ENCODE results near the gene MANF. TPM values are rescaled to one million over a fixed set of nuclear protein-coding genes. Genes with fewer than 3 reads are reported as not detected.
A peak's percentile ranks its signal among the peaks of the same experiment; 100 is the strongest.

MANF gene
- total and polyA plus RNA-seq, 12 donors: 16.1 to 306 (median 43.1) TPM

- peaks cover 0 to 42% of the 10 kb centered on the region in 2 donors for H3K36me3 ChIP-seq (replicated peaks in 1 of 2)
- no peaks in the 10 kb centered on the region for H3K9me3 ChIP-seq (replicated peaks in 1 of 3)
- intact Hi-C loops (cut with DNase I): no loop called here
- WGBS, 4 donors: 95 to 100% (median 96%) methylated on average over 3 of the region's 3 CpGs
- H3K4me3 ChIP-seq: no peak overlapping the region
- no peaks in the 10 kb centered on the region for H3K27me3 ChIP-seq
- no peak for DNase-seq
- TF ChIP-seq, protein P1, sequence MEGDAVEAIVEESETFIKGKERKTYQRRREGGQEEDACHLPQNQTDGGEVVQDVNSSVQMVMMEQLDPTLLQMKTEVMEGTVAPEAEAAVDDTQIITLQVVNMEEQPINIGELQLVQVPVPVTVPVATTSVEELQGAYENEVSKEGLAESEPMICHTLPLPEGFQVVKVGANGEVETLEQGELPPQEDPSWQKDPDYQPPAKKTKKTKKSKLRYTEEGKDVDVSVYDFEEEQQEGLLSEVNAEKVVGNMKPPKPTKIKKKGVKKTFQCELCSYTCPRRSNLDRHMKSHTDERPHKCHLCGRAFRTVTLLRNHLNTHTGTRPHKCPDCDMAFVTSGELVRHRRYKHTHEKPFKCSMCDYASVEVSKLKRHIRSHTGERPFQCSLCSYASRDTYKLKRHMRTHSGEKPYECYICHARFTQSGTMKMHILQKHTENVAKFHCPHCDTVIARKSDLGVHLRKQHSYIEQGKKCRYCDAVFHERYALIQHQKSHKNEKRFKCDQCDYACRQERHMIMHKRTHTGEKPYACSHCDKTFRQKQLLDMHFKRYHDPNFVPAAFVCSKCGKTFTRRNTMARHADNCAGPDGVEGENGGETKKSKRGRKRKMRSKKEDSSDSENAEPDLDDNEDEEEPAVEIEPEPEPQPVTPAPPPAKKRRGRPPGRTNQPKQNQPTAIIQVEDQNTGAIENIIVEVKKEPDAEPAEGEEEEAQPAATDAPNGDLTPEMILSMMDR (IDR thresholded peaks at IDR 0.05): no peak
- TF ChIP-seq POLR2A (IDR thresholded peaks at IDR 0.05): no peak
- no peak overlapping the region for H3K27ac ChIP-seq
- no peaks in the 10 kb centered on the region for H3K4me1 ChIP-seq (replicated peaks in 1 of 2)
These were observed 37.1 kb downstream of the MANF start for GRCh38 chr3:51422211-51422610.

- peaks cover 0 to 42% of the 10 kb centered on the region in 2 donors for H3K36me3 ChIP-seq (replicated peaks in 1 of 2)
- intact Hi-C loops (cut with DNase I): no loop called here
- no peaks in the 10 kb centered on the region for H3K27me3 ChIP-seq
- WGBS, 4 donors: 84 to 93% (median 90%) methylated on average over 4 of the region's 4 CpGs
- no peak for TF ChIP-seq POLR2A (IDR thresholded peaks at IDR 0.05)
- TF ChIP-seq, protein P1 (IDR thresholded peaks at IDR 0.05): no peak
- no peaks in the 10 kb centered on the region for H3K4me1 ChIP-seq (replicated peaks in 1 of 2)
- no peaks in the 10 kb centered on the region for H3K9me3 ChIP-seq (replicated peaks in 1 of 3)
- DNase-seq: no peak
- H3K27ac ChIP-seq: no peak overlapping the region
- H3K4me3 ChIP-seq: no peak overlapping the region
These were observed 41.8 kb downstream of the MANF start for GRCh38 chr3:51426921-51427320.

DNA sequence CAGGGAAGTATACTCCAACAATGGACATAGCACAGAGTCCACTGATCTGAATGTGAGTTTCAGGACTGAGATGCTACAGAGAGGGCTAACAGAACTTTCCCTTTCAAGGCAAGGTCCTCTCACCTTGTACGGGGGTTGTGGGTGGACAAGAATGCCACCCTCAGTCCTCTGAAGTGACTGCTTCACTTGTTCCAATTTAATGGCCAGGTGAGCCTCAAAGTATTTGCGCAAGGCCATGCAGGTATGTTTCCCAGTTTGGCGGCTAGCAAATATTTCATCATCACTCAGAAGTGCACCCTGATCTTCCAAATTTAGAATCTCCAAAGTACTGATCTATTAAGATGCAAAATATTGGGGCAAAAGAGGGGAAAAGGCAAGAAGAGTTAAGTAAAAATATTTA is 44.0 kb downstream of the MANF start:
- intact Hi-C loops (cut with DNase I): no loop called here
- TF ChIP-seq, protein P1 (IDR thresholded peaks at IDR 0.05): no peak
- TF ChIP-seq POLR2A (IDR thresholded peaks at IDR 0.05): no peak
- Histone ChIP-seq H3K9me3 (replicated peaks in 1 of 3) (no peaks in the 10 kb centered on the region), H3K4me1 (replicated peaks in 1 of 2) (peaks cover 0 to under 1% of the 10 kb centered on the region in 2 donors), H3K4me3 (no peak overlapping the region), H3K27me3 (no peaks in the 10 kb centered on the region), H3K36me3 (replicated peaks in 1 of 2) (peaks cover 0 to 45% of the 10 kb centered on the region in 2 donors), H3K27ac (no peak overlapping the region)
- WGBS, 4 donors: 88 to 95% (median 89%) methylated on average over 3 of the region's 3 CpGs
- DNase-seq: no peak

DNA sequence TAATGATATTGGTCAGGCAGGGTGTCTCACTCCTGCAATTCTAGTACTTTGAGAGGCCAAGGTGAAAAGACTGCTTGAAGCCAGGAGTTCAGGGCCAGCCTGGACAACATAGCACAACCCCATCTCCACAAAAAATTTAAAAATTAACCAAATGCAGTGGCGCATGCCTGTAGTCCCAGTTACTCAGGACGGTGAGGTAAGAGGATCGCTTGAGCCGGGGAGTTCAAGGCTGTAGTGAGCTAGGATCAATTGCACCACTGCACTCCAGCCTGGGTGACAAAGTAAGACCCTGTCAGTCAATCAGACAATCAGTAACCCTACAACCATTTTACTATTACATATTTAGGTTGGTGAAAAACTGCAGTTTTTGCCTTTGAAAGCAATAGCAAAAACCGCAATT is 49.0 kb downstream of the MANF start:
- H3K4me3 ChIP-seq: no peak overlapping the region
- peak in 1 of 7 donors; percentile 13 for DNase-seq
- intact Hi-C loops (cut with DNase I): loop anchor here in 1 of 2 donors (5.0 kb wide), 1 partner anchor 47 kb away; the partner anchor contains the start of gene MANF
- no peaks in the 10 kb centered on the region for H3K9me3 ChIP-seq (replicated peaks in 1 of 3)
- no peak overlapping the region for H3K27ac ChIP-seq
- H3K27me3 ChIP-seq: no peaks in the 10 kb centered on the region
- 71 to 79% (median 74%) methylated on average over 5 of the region's 5 CpGs for WGBS, 4 donors
- peaks cover 0 to 8% of the 10 kb centered on the region in 2 donors for H3K4me1 ChIP-seq (replicated peaks in 1 of 2)
- H3K36me3 ChIP-seq (replicated peaks in 1 of 2): peaks cover 0 to 34% of the 10 kb centered on the region in 2 donors
- TF ChIP-seq, protein P1 (IDR thresholded peaks at IDR 0.05): no peak
- no peak for TF ChIP-seq POLR2A (IDR thresholded peaks at IDR 0.05)

Measured in adrenal gland (tissue), 12 donors.